HEK293T (cell line): Measurements from ENCODE around the gene MTMR1.

ENCODE experiments used
- ARNT ChIP-seq: fragments of 450-650 bp; IDR thresholded peaks from 2 replicates; pipeline ENCODE4 v1.6.1; 2017; ENCODE audit warnings: mild to moderate bottlenecking
- BHLHE40 ChIP-seq: fragments of 450-650 bp; IDR thresholded peaks from 2 replicates; pipeline ENCODE4 v1.6.1; 2016; ENCODE audit warnings: mild to moderate bottlenecking, moderate library complexity, borderline replicate concordance
- ELF4 ChIP-seq: fragments of 450-650 bp; IDR thresholded peaks from 2 replicates; pipeline ENCODE4 v1.6.1; 2017; ENCODE audit warnings: antibody characterized with exemption
- FOXA1 ChIP-seq: fragments of 450-650 bp; IDR thresholded peaks from 2 replicates; pipeline ENCODE4 v1.6.1; 2016; ENCODE audit warnings: mild to moderate bottlenecking
- FOXK2 ChIP-seq: fragments of 450-650 bp; IDR thresholded peaks from 2 replicates; pipeline ENCODE4 v1.6.1; 2016; ENCODE audit warnings: mild to moderate bottlenecking
- FOXM1 ChIP-seq: fragments of 450-650 bp; IDR thresholded peaks from 2 replicates; pipeline ENCODE4 v1.6.1; 2017; ENCODE audit warnings: mild to moderate bottlenecking, borderline replicate concordance
- HDGF ChIP-seq: fragments of 450-650 bp; IDR thresholded peaks from 2 replicates; pipeline ENCODE4 v1.6.1; 2017; ENCODE audit warnings: antibody characterized with exemption, borderline replicate concordance
- LEF1 ChIP-seq: fragments of 450-650 bp; IDR thresholded peaks from 2 replicates; pipeline ENCODE4 v1.6.1; 2017; ENCODE audit warnings: mild to moderate bottlenecking, borderline replicate concordance
- NFRKB ChIP-seq: fragments of 450-650 bp; IDR thresholded peaks from 2 replicates; pipeline ENCODE4 v1.6.1; 2016; ENCODE audit warnings: mild to moderate bottlenecking, moderate library complexity
- SP1 ChIP-seq: fragments of 450-650 bp; IDR thresholded peaks from 2 replicates; pipeline ENCODE4 v1.6.1; 2017
- SUZ12 ChIP-seq: fragments of 450-650 bp; IDR thresholded peaks from 2 replicates; pipeline ENCODE4 v1.6.1; 2016; ENCODE audit warnings: mild to moderate bottlenecking
- TARDBP ChIP-seq: fragments of 450-650 bp; IDR thresholded peaks from 2 replicates; pipeline ENCODE4 v1.6.1; 2016
- TF ChIP-seq, protein P1 (sequence below): fragments of 450-650 bp; IDR thresholded peaks from 2 replicates; pipeline ENCODE4 v1.6.1; 2016

GRCh38 chrX:150761176-150761818, 68.1 kb downstream of the MTMR1 start:
- no peak for TF ChIP-seq FOXM1
- no peak for TF ChIP-seq FOXA1
- no peak for TF ChIP-seq ARNT
- TF ChIP-seq, protein P1, sequence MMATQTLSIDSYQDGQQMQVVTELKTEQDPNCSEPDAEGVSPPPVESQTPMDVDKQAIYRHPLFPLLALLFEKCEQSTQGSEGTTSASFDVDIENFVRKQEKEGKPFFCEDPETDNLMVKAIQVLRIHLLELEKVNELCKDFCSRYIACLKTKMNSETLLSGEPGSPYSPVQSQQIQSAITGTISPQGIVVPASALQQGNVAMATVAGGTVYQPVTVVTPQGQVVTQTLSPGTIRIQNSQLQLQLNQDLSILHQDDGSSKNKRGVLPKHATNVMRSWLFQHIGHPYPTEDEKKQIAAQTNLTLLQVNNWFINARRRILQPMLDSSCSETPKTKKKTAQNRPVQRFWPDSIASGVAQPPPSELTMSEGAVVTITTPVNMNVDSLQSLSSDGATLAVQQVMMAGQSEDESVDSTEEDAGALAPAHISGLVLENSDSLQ: no peak
- TF ChIP-seq ELF4: no peak
- TF ChIP-seq LEF1: no peak
- TF ChIP-seq NFRKB: no peak
- TF ChIP-seq SP1: no peak
- no peak for TF ChIP-seq SUZ12
- no peak for TF ChIP-seq BHLHE40
- TF ChIP-seq FOXK2: no peak
- TF ChIP-seq HDGF: no peak
- TF ChIP-seq TARDBP: no peak
